ENCODE measurements around the gene SYNDIG1.

SYNDIG1 gene

GRCh38 chr20:24664266-24664986 is 195.0 kb downstream of the SYNDIG1 start:
- DNase-seq: no peak

DNA sequence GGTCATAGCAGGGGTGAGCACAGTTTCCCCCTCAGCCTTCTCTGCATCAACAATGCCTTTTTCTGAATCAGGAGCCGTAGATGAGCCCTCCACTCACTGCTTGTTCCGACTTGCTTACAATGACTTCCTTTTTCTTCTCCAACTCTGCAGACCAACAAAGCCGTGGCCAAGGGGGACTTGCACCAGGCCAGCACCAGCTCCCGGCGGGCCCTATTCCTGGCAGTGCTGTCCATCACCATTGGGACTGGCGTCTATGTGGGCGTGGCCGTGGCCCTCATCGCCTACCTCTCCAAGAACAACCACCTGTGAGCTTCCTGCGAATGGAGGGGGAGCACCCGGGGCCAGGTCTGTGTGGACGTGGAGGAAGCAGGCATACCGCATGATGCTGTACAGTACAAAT is 195.8 kb downstream of the SYNDIG1 start:
- DNase-seq: no peak

DNA sequence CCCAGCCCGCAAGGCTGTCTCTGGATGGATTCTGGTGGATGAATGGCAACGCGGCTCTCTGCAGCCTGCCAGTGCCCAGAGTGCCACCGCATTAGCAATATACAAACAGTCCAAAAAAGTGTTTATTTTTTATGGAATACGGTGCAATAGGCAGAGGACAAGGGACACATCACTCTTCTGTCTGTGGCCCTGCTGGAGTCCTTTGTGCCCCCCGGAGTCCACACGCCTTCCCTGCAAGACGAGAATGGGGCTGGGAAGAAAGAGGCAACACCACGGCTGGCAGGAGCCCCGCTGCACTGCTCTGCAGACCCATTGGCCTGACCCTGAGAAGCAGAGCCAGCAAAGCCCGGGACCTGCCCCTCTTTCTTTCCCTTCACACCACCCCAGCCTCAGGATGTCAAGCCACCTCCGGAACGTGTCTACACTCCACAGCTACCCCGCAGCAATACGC is 196.3 kb downstream of the SYNDIG1 start:
- DNase-seq: no peak

- no peak for DNase-seq
These were observed 198.4 kb downstream of the SYNDIG1 start for GRCh38 chr20:24667689-24668383.

GRCh38 chr20:24668384-24668702 is 198.9 kb downstream of the SYNDIG1 start:
- no peak for DNase-seq

GRCh38 chr20:24668791-24669190 is 199.4 kb downstream of the SYNDIG1 start:
- no peak for DNase-seq

GRCh38 chr20:24669701-24670100 is 200.3 kb downstream of the SYNDIG1 start:
- DNase-seq: no peak

DNA sequence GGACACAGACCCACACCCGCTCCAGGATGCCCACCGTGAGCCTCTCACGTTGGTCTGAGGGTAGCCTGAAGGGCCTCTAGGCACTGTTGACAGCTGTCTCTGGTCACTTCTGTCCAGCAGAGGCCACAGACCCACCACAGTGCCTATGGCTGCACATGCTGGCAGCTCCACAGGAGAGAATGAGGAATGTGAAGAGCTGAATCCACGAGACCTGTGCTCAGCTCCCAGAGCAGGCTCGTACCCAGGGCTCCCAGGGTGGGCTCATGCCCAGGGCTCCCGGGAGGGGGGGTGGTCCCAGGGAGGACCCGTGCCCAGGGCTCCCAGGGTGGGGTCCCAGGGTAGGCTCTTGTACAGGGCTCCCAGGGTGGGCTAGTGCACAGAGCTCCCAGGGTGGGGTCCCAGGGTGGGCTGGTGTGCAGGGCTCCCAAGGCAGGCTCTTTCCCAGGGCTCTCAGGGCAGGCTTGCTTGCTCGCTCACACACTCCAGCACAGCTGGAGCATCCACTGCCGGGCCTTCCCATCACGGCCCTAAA is 201.0 kb downstream of the SYNDIG1 start:
- no peak for DNase-seq

DNA sequence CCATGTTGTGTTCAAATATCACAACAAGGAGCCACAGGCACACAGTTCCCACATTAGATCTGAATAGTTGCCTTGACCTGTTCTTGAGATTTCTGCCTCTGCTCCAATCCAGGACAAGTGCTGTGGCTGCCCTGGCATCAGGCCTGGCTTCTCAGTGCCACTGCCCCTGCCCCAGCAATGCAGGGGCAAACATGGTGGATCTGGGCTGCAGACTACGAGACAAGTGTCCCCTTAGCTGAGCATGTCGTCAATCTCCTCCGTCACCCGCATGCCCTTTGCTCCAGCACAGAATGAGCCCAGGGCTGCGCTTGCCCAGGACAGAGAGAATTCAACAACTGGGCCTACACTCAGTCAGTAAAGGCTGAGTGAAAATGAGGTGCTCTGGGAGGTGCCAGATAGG is 201.6 kb downstream of the SYNDIG1 start:
- DNase-seq: no peak

DNA sequence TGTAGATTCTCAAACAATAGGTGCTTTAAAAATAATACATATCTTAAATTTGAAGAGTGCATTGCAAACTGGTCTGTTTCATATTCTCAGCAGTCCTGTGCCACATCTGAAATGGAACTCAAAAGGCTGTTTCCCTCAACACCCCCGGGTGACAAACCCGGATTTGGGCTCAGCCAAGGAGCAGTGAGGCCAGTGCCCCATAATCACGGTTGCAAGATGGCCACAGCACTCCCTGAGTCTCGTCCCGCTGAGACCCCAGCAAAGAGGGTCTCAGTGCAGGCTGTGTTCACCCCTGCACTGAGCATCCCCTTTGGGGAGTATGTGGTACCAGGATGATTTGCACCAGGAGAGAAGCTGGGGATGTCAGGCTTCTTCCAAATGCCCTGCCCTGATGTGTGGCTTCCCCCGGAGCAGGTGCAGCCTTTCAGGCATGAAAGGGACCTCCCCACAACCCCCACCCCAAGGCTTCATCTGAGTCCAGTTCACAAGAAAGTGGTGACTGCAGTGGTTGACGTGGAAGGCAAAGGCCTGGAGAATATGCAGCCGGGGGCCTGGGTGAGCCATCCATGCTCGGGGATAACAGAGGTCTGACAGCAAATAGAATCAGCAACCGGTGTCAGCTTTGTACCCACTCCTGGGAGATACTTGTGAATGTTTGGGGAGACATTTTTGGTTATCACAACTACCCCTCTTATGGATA is 202.9 kb downstream of the SYNDIG1 start:
- no peak for DNase-seq

DNA sequence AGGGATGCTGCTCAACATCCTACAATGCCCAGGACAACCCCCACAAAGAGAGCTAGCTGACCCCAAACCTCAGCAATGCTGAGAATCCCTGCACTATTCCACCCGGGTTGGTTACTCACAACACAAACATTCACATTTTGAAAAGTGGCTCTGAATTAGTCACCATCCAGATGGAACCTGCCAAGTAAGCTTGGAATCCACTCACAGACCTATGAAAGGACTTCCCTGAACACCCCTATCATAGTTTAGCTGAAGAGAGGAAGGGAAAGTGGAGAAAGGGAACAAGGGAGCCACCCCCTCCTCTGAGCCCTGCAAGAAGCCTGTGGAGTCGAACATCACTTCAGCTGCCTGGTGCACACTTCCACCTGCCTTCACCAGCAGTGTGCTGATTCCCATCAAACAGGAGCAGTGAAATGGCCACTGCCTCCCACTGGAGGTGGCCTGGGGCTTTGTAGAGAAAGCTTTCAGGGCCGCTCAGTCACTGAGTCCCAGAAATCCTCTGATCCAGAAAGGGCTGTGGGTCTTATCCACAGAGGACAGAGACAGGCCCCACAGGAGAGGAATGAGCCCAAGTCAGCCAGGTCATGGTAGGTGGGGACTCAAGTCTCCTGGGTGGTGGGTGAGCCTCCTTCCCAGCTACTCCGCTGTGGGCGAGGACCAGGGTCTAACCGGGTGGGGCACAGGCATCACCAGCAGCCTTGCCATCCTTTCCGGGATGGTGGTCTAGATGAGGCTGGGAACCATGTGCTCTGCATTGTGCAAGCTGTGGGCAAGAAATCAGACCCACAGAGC is 203.7 kb downstream of the SYNDIG1 start:
- DNase-seq: no peak

DNA sequence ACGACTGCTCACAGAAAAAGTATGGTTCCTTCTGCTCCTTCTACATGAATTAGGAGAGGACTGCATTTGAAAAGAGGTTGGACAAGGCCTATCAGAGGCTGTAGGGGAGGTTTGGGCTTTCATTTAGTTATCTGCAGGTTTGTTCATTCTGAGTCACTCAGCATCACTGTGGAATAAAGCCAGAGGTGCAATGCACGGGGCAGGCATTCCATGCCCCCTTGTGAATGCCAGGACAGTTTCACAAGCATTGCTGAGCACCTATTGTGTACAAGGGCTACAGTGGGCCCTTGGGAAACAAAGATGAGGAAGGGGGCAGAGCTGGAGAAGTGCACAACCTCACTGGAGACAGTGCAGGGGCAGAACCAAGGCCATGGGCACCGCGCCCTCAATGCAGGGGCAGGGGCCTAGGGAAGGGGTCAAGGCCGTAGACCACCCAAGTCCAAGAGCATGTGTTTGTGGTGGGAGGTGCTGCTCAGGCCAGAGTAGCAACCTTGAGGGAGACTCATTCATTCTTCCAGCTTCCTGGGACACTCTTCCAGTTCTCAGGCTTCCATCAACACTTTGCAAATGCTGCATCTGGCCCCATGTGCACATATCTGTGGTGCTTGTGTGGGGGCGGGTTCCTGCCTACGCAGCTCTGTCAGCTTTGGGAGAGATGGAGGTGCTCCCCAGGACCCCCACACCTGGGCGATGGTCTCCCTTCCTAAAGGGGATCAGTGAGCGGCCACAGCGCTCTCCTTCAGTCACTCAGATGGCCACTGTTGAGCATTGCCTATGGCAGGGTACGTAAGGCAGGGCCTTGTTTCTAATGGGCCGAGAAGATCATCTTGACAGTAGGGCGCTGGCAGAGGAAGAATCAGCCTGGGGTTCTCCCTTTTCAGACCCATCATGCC is 204.5 kb downstream of the SYNDIG1 start:
- no peak for DNase-seq

- DNase-seq: no peak
These were observed 205.6 kb downstream of the SYNDIG1 start for GRCh38 chr20:24674921-24675605.

- no peak for DNase-seq
These were observed 206.4 kb downstream of the SYNDIG1 start for GRCh38 chr20:24675651-24676352.

- DNase-seq: no peak
These were observed 207.0 kb downstream of the SYNDIG1 start for GRCh38 chr20:24676353-24676977.

DNA sequence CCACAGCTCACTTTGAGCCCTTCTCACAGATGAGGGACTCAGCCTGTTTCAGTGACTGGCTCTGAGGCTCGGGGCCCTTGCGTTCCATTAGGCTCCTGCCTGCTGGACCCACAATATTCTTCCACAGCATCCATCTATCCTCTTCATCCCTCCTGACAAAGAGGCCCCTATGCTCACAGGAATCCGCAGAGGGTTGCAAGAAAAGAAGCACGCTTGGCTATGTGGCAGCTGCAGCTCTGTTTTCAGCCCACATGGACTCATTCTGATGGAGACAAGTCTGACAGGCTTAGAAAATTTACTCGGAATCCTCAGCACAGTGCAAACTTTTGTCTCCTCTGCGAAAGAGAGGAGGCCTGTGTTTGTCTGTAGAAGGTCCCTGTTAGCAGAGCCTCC is 207.5 kb downstream of the SYNDIG1 start:
- DNase-seq: no peak

GRCh38 chr20:24677626-24678315 is 208.3 kb downstream of the SYNDIG1 start:
- DNase-seq: no peak

GRCh38 chr20:24678351-24679106 is 209.1 kb downstream of the SYNDIG1 start:
- no peak for DNase-seq
